Activated T-helper 2 cell treated with anti-CD3 and anti-CD28 coated beads, Interferon-gamma antibody, Interleukin-2, Interleukin-4, amounts not matched to agents 10 μg/mL and 5 μg/mL and 100 μg/mL, durations not matched to agents 14 hours and 24 hours and 36 hours (primary cell): ENCODE results near the gene TACC3. TPM values are rescaled to one million over a fixed set of nuclear protein-coding genes. Genes with fewer than 3 reads are reported as not detected.

Experiments used
- total RNA-seq: library from RNA; stranded (reverse); gene quantifications from 2 replicates; pipeline ENCODE4 v1.2.3, GENCODE V29; 2022

The TACC3 gene
- total RNA-seq, 1 donor from 2014 or later, result 137 TPM

Other genes with a start within 250 kb of the TACC3 start
- gene FAM53A, start 37.2 kb upstream of the TACC3 start, total RNA-seq, result 2.7 and 3.3 TPM in 2 replicates
- gene SLBP, start 9.2 kb upstream of the TACC3 start, total RNA-seq, result 125 and 127 TPM in 2 replicates
- gene TMEM129, start 198 bp upstream of the TACC3 start, total RNA-seq, result 23.5 and 27.1 TPM in 2 replicates
- 0.67 and 0.80 TPM in 2 replicates for gene FGFR3, start 71.8 kb downstream of the TACC3 start, total RNA-seq
- 76.6 and 78.6 TPM in 2 replicates for gene LETM1, start 134.6 kb downstream of the TACC3 start, total RNA-seq
- gene NSD2, start 149.9 kb downstream of the TACC3 start, total RNA-seq, result 208 and 214 TPM in 2 replicates